ENCODE measurements around the gene SLC27A5.
"Not testable (repeated sequence)": the region's sequence is repeated elsewhere in the genome, so short reads cannot be mapped to it uniquely, and the experiment has no call there.

Gene SLC27A5

DNA sequence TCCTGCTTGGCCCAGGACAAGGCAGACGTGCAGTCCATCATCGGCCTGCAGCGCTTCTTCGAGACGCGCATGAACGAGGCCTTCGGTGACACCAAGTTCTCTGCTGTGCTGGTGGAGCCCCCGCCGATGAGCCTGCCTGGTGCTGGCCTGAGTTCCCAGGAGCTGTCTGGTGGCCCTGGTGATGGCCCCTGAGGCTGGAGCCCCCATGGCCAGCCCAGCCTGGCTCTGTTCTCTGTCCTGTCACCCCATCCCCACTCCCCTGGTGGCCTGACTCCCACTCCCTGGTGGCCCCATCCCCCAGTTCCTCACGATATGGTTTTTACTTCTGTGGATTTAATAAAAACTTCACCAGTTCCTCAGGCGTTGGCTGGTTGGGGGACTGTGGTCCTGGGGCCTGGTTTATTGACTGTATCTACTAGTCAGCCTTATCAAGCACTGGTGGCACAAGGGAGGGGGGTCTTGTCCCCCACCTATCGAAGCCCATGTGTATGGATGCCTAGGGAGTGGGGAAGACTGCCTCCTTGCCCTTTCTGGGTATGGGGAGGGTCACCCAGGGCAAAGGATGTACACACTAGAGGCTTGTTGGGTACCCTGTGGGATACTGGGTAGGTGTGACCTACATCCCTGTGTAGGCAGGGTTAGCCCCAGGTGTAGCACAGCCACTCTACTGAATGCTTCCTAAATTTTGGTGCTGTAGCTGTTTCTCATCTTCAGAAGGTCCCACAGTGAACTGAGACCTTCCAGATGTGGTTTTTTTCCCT, 38.8 kb upstream of the SLC27A5 start:
- in situ Hi-C loops (cut with MboI; ENCODE audit: low sequenced_read_pairs): no loop called here

DNA sequence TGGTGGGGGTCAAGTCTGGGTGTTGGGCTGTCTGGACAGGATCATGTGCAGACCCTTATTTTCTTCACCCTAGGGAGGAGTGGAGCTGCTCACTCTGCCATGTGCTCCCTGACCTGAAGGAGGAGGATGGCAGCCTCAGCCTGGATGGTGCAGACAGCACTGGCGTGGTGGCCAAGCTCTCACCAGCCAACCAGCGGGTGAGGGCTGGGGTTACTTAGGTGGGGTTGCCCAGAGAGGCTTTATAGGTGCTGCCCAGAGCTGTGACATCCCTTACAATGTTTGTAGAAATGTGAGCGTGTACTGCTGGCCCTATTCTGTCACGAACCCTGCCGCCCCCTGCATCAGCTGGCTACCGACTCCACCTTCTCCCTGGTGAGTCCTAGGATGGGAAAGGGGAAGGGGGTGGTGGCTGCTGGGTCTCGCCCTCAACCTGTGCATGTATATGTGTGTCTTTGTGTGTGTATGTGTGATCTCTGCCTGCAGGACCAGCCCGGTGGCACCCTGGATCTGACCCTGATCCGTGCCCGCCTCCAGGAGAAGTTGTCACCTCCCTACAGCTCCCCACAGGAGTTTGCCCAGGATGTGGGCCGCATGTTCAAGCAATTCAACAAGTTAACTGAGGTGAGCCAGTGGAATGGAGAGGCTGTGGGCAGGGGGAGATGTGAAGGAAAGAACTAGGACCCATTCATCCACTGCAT, 38.0 kb upstream of the SLC27A5 start:
- in situ Hi-C loops (cut with MboI; ENCODE audit: low sequenced_read_pairs): no loop called here

DNA sequence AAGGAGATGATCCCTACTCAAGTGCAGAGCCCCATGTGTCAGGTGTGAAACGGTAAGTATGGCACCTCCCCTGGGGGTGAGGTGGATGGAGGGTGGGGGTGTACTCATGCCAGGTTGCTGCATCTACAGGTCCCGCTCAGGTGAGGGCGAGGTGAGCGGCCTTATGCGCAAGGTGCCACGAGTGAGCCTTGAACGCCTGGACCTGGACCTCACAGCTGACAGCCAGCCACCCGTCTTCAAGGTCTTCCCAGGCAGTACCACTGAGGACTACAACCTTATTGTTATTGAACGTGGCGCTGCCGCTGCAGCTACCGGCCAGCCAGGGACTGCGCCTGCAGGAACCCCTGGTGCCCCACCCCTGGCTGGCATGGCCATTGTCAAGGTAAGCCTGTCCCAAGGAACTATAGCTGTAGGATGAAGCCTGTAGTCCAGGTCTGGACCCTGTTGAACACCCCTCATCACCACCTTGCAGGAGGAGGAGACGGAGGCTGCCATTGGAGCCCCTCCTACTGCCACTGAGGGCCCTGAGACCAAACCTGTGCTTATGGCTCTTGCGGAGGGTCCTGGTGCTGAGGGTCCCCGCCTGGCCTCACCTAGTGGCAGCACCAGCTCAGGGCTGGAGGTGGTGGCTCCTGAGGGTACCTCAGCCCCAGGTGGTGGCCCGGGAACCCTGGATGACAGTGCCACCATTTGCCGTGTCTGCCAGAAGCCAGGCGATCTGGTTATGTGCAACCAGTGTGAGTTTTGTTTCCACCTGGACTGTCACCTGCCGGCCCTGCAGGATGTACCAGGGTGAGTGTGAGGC, 37.3 kb upstream of the SLC27A5 start:
- in situ Hi-C loops (cut with MboI; ENCODE audit: low sequenced_read_pairs): no loop called here

DNA sequence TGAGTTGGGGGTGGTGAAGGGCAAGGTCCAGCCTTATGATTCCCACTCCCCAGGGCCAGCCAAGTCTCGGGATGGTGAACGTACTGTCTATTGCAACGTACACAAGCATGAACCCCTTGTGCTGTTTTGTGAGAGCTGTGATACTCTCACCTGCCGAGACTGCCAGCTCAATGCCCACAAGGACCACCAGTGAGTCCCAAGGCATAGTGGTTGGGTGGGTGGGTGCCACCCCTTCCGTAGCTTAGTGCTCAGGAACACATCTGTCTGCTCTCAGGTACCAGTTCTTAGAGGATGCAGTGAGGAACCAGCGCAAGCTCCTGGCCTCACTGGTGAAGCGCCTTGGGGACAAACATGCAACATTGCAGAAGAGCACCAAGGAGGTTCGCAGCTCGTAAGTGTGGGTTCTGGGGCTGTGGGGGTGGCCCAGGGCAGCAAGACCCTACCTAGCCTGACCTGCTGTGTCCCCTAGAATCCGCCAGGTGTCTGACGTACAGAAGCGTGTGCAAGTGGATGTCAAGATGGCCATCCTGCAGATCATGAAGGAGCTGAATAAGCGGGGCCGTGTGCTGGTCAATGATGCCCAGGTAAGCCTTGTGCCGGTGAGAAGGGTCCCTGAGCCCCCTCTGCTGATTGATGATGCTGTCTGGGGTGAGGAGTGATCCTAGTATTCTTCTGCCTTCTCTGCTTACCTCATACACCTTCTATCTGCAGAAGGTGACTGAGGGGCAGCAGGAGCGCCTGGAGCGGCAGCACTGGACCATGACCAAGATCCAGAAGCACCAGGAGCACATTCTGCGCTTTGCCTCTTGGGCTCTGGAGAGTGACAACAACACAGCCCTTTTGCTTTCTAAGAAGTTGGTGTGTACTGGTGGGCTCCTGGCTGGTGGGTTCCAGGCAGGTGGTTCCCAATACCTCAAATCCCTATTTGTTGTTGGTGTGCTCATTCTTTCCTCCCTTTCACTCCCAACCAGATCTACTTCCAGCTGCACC, 35.8 kb upstream of the SLC27A5 start:
- in situ Hi-C loops (cut with MboI; ENCODE audit: low sequenced_read_pairs): no loop called here

DNA sequence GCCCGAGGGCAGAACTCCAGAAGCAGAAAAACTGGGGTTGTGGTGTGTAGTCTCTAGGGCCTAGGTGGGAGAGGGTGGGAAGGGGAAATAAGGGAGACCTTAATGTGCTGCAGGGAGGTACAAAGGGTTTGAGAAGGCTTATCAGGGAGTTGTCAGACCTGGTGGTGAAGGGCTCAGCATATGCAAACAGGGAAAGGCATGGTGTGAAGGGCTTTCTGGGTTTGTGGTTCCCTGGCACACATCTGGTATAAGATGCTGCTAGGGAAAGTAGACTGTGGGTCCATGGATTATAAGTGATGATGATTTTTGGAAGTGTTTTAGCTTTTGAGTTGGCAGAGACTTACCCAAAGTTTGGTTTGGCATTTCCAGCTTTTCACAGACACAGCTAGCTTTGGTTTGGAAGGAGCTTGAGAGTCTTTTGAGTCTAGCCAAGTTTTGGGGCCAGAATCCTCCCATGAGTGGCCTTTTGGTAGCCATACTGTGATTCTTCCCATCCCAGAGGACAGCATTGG, 34.3 kb upstream of the SLC27A5 start:
- in situ Hi-C loops (cut with MboI; ENCODE audit: low sequenced_read_pairs): no loop called here

DNA sequence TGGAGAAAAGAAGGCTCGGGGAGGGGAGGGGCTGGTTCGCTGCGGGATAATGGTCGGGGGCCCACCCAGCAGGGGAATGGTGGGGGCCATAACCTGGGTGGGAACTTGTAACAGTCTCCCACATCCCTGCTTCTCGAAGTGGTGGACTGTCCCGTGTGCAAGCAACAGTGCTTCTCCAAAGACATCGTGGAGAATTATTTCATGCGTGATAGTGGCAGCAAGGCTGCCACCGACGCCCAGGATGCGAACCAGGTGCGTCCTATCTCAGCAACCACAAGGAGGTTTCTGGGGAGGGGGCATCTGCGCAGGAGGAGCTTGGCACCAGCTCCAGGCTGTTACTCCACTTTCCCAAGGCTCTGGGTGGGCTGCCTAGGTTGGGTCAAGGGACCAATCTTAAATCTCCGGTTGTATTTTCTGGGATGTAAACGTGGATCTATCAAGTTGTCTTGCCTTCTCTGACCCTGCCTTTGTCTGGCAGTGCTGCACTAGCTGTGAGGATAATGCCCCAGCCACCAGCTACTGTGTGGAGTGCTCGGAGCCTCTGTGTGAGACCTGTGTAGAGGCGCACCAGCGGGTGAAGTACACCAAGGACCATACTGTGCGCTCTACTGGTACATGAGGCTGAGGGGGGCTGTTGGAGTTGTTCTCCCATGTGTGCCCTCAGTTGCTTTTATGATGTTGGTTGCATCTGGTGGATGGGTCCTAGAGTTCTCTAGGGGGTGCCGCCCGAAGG, 33.7 kb upstream of the SLC27A5 start:
- in situ Hi-C loops (cut with MboI; ENCODE audit: low sequenced_read_pairs): no loop called here

DNA sequence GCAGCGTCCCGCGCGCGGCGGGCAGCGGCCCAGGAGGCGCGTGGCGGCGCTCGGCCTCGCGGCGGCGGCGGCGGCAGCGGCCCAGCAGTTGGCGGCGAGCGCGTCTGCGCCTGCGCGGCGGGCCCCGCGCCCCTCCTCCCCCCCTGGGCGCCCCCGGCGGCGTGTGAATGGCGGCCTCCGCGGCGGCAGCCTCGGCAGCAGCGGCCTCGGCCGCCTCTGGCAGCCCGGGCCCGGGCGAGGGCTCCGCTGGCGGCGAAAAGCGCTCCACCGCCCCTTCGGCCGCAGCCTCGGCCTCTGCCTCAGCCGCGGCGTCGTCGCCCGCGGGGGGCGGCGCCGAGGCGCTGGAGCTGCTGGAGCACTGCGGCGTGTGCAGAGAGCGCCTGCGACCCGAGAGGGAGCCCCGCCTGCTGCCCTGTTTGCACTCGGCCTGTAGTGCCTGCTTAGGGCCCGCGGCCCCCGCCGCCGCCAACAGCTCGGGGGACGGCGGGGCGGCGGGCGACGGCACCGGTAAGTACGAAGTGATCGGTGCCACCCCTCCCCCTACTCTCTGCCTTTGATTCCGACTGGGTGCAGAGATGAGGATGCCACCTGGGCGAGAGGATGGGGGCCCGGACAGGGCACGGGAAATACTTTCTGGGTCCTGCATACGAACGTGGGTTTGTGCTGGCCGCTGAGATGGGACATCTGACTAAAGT, 32.9 kb upstream of the SLC27A5 start:
- in situ Hi-C loops (cut with MboI; ENCODE audit: low sequenced_read_pairs): no loop called here

DNA sequence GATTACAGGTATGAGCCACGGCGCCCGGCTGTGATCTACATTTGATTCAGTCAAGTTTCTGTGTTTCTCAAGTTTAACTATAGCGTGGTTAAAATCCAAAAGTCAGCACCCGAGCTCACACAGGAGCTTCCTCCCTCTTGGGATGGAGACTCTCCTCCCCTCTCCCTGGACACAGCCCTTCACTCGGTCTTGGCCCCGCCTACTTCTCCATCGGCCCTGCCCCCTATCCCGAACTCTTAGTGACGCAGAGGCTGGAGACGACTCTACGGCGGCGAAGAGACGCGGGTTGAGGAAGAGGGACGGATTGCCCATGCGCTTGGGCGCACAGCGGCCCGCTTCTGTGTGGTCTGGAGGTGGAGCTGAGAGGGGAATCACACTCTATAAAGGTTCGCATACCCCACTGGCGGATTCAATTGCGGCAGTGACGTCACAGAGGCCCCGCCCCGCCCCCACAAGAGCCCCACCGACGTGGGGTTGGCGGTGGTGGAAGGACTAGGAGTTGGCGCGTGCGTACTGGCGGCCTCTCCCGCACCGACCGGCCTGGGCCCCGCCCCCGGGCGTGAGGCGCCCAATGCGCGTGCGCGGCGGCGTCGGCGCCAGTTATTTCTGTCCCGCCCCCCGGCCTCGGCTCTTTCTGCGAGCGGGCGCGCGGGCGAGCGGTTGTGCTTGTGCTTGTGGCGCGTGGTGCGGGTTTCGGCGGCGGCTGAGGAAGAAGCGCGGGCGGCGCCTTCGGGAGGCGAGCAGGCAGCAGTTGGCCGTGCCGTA, 32.2 kb upstream of the SLC27A5 start, which contains the start of gene TRIM28:
TRIM28 (plus strand) TSS at position 239 of the 765 bp plus-strand sequence. CDS start 694 bp downstream, outside the sequence.
- in situ Hi-C loops (cut with MboI; ENCODE audit: low sequenced_read_pairs): no loop called here

DNA sequence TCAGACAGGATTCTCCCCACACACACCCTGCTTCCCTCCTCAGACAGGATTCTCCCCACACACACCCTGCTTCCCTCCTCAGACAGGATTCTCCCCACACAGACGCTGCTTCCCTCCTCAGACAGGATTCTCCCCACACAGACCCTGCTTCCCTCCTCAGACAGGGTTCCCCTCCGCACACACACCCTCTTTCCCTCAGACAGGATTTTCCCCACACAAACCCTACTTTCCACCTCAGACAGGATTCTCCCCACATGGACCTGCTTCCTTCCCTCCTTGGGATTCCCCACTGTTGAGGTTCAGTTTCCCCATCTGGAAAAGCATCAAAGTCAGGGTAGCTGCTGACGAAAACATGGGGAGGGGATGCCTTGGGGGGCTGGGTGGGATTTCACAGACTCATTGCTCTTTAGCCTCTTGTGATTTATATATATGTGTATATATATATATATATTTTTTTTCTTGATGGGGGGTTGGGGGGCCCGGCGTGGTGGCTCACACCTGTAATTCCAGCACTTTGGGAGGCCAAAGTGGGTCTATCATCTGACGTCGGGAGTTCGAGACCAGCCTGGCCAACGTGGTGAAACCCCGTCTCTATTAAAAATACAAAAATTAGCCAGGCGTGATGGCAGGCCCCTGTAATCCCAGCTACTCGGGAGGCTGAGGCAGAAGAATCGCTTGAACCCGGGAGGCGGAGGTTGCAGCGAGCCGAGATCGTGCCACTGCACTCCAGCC, 31.0 kb upstream of the SLC27A5 start:
- in situ Hi-C loops (cut with MboI; ENCODE audit: low sequenced_read_pairs): not testable (repeated sequence)

DNA sequence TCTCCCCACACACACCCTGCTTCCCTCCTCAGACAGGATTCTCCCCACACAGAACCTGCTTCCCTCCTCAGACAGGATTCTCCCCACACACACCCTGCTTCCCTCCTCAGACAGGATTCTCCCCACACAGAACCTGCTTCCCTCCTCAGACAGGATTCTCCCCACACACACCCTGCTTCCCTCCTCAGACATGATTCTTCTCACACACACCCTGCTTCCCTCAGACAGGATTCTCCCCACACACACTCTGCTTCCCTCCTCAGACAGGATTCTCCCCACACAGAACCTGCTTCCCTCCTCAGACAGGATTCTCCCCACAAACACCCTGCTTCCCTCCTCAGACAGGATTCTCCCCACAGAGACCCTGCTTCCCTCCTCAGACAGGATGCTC, 27.4 kb upstream of the SLC27A5 start:
- in situ Hi-C loops (cut with MboI; ENCODE audit: low sequenced_read_pairs): not testable (repeated sequence)

DNA sequence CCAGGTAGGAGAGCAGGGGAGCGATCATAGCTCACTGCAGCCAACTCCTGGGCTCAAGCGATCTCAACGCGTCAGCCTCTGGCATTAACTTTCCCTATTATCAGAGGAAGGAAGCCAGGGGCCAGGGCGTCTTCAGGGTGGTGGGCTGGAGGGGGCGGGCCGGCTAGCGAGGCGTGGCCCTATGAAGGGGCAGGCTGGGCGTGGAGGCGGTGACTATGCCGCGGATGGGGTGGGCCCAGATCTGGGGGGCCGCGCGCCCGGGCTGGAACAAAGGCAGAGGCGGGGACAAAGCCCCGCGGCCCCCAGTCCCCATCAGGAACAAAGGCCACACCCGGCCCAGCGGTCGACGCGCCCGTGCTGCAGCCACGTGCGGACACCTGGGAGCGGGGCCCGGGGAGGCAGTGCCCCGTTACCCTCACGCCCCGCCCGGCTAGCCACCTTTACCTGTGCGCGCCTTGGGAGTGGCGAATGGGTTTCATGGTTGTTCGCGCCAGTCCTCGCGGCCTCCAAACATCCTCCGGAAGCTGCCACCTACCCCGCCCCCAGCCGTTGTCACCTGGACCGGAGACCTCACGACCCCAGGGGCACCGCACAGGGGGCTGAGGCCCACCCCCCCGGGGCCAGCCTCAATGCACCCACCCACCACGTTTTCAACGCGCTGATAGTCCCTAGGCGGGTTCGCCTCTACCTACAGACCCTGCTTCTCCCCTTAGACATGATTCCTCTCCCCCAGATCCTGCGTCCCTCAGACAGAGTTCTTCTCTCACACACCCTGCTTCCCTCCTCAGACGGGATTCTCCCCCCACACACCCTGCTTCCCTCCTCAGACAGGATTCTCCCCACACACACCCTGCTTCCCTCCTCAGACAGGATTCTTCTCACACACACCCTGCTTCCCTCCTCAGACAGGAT, 26.7 kb upstream of the SLC27A5 start:
- in situ Hi-C loops (cut with MboI; ENCODE audit: low sequenced_read_pairs): no loop called here

DNA sequence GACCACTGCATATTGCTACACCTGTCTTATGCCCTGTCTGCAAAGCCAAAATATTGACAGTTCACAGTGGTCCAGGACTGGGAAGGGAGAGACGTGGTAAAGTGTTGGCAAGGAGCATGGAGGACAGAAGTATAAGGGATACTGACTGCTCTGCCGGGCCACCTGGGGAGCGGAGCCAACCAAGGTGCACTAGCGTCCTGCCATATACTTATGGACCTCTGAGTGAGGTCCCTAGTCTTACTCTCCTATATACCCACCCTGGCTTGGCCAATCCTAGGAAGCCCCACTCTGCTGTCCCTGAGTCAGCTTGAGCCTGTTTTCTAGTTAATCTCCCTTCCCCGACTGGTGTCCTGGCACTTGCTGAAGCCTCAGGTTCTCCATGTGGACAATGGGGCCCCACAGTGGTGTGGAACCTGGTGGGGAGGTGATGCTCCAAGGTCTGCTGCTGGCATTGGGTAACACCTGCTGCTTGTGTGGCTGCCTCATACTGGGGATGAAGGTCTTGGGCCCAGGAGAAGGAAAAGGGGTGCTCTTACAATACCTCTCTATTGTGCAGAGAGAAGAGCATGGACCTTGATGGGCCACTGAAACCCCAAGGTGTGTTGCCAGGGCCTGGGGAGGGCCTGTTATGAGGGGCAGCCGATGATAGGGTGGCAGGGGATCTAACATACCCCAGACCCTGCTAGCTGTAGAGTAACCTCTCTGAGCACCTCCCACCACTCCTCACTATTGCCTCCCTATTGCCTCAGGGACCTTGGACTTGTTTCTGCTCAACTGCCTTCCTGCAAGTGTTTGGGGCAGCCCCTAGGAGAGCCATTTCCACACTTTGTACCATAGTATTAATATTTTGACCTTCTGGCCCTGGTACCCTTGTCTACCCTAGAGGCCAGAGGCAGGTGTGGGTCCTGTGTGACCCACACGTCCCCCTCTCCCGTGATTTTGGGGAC, 25.3 kb upstream of the SLC27A5 start:
- in situ Hi-C loops (cut with MboI; ENCODE audit: low sequenced_read_pairs): no loop called here

DNA sequence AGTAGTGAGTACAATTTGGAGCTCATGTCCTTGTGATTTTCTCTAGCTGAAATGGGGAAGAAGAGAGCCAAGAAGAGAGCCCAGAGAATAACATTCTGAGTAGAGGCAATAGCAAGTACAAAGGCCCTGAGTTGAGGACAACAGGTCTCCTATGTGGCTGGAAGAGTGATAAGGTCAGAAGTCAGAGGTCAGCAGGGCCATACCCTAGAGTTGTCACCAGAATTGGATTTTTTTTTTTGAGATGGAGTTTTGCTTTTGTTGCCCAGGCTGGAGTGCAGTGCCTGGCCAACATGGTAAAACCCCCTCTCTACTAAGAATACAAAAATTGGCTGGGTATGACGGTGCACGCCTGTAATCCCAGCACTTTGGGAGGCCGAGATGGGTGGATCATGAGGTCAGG, 24.1 kb upstream of the SLC27A5 start:
- in situ Hi-C loops (cut with MboI; ENCODE audit: low sequenced_read_pairs): no loop called here

DNA sequence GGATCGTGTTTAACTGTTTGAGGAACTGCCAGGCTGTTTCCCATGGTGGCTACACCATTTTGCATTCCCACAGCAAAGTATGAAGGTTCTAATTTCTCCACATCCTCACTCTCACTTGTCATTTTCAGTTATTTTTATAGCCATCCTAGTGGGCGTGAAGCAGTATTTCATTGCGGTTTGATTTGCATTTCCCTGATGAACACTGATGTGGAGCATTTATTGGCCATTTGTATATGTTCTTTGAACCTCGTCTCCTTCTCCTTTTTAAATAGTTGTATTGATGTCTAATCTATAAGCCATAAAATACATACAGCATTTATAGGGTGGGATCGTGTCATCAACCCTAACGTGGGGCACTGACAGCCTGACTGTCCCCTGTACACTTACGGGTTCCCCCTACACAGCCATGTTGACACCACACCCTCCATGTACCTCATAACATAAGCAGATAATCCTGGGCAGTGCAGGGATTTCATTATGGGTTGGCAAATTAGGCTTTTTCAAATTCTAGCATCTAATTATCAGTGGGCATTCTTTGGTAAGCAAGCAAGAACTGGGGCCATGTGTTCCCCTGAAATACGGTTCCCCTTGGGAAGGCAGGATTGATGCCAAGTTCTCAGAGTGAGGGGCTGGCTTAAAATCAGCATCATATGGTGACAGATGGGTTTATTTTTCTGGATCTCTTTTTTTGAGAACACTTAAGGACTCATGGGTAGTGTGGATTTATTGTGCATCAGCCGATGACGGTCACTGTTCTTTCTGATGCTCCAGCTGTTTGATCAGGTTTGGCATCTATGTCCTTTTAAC, 19.4 kb upstream of the SLC27A5 start:
- in situ Hi-C loops (cut with MboI; ENCODE audit: low sequenced_read_pairs): no loop called here

DNA sequence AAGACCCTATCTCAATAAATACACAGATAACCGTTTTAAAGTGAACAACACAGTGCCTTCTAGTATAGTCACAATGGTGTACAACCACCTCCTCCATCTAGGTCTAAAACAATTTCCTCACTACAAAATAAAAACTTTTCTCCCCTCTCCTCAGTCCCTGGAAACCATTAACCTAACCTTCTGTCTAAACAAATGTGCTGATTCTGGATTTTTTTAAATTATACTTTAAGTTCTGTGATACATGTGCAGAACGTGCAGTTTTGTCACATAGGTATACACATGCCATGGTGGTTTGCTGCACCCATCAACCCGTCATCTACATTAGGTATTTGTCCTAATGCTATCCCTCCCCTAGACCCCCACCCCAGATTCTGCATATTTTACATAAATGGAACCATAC, 17.6 kb upstream of the SLC27A5 start:
- in situ Hi-C loops (cut with MboI; ENCODE audit: low sequenced_read_pairs): no loop called here
